Hepatocyte (in vitro differentiated cells): Measurements from ENCODE around the gene SBF2. TPM values are rescaled to one million over a fixed set of nuclear protein-coding genes. Genes with fewer than 3 reads are reported as not detected.

Experiments used
- DNase-seq: peaks from one replicate; pipeline ENCODE4 v3.0.0-alpha.2; 2016; ENCODE audit warnings: low spot score
- H2AFZ ChIP-seq: fragments of 200-600 bp; sonication (generic); 2 replicates; pipeline ENCODE4 v1.6.0; 2016; ENCODE audit warnings: antibody characterized with exemption, mild to moderate bottlenecking
- H3K27ac ChIP-seq: fragments of 200-600 bp; sonication (generic); 2 replicates; pipeline ENCODE4 v1.5.1; 2016; ENCODE audit warnings: mild to moderate bottlenecking
- H3K27me3 ChIP-seq: fragments of 200-600 bp; sonication (generic); 2 replicates; pipeline ENCODE4 v1.6.1; 2016
- H3K36me3 ChIP-seq: fragments of 200-600 bp; sonication (generic); replicated peaks from 2 replicates; pipeline ENCODE4 v1.5.1; 2016; ENCODE audit warnings: low read depth; ENCODE audit not compliant: insufficient read depth
- H3K4me1 ChIP-seq: fragments of 200-600 bp; sonication (generic); 2 replicates; pipeline ENCODE4 v1.5.1; 2016; ENCODE audit warnings: mild to moderate bottlenecking, moderate library complexity; ENCODE audit not compliant: insufficient read depth
- H3K4me2 ChIP-seq: fragments of 200-600 bp; sonication (generic); 2 replicates; pipeline ENCODE4 v1.6.0; 2016
- H3K4me3 ChIP-seq: fragments of 200-600 bp; sonication (generic); 2 replicates; pipeline ENCODE4 v1.5.1; 2016; ENCODE audit warnings: mild to moderate bottlenecking
- H3K79me2 ChIP-seq: fragments of 200-600 bp; sonication (generic); 2 replicates; pipeline ENCODE4 v1.6.0; 2017; ENCODE audit warnings: mild to moderate bottlenecking
- H3K9me2 ChIP-seq: fragments of 200-600 bp; sonication (generic); replicated peaks from 2 replicates; pipeline ENCODE4 v1.6.0; 2017; ENCODE audit warnings: mild to moderate bottlenecking; ENCODE audit not compliant: insufficient read depth
- H3K9me3 ChIP-seq: fragments of 200-600 bp; sonication (generic); 2 replicates; pipeline ENCODE4 v1.5.1; 2016; ENCODE audit warnings: low read depth, mild to moderate bottlenecking
- H4K20me1 ChIP-seq: fragments of 200-600 bp; sonication (generic); 2 replicates; pipeline ENCODE4 v1.6.0; 2016; ENCODE audit warnings: mild to moderate bottlenecking; ENCODE audit not compliant: insufficient read depth, poor library complexity, severe bottlenecking
- CTCF ChIP-seq: fragments of 200-600 bp; sonication (generic); IDR thresholded peaks from 2 replicates; pipeline ENCODE4 v1.5.1; 2016; ENCODE audit warnings: antibody characterized with exemption, mild to moderate bottlenecking; ENCODE audit not compliant: poor library complexity
- EZH2 ChIP-seq: fragments of 200-600 bp; sonication (generic); IDR thresholded peaks from 2 replicates; pipeline ENCODE4 v1.6.1; 2016; ENCODE audit warnings: antibody characterized with exemption, mild to moderate bottlenecking, borderline replicate concordance
- EZH2phosphoT487 ChIP-seq: fragments of 200-600 bp; sonication (generic); IDR thresholded peaks from one replicate; pipeline ENCODE4 v1.6.1; 2018; ENCODE audit warnings: antibody characterized with exemption, mild to moderate bottlenecking, low read depth, moderate library complexity; ENCODE audit not compliant: unreplicated experiment, severe bottlenecking
- whole genome bisulfite sequencing: methylation state at CpG from one replicate; pipeline ENCODE4 v1.1.6; 2016; ENCODE audit warnings: low lambda C conversion rate; ENCODE audit errors: missing lambda C conversion rate; 5-methylcytosine and 5-hydroxymethylcytosine counted together
- polyA plus RNA-seq: library from polyadenylated mRNA; unstranded; fragments of >200 nt; fragmentation: Nextera tagmentation; extraction: Ambion mirVana; gene quantifications from 2 replicates; pipeline ENCODE4 v1.2.1, GENCODE V29; 2016
- total RNA-seq: library from RNA; depleted of rRNA; stranded (reverse); fragments of >200 nt; gene quantifications from 2 replicates; pipeline ENCODE4 v1.2.3, GENCODE V29; 2014

SBF2 gene
- total and polyA plus RNA-seq, 2 experiments from 2014 or later, result 25.7 to 83.2 TPM

- Histone ChIP-seq H3K9me2 (no peaks in the 10 kb centered on the region), H3K4me1 (no peaks in the 10 kb centered on the region), H3K79me2 (peaks cover 2% of the 10 kb centered on the region), H3K9me3 (no peaks in the 10 kb centered on the region), H3K27me3 (no peaks in the 10 kb centered on the region), H2AFZ (no peak overlapping the region), H3K4me2 (no peak overlapping the region), H3K4me3 (no peak overlapping the region), H3K27ac (no peak overlapping the region), H4K20me1 (no peaks in the 10 kb centered on the region), H3K36me3 (no peaks in the 10 kb centered on the region)
- no peak for DNase-seq
- WGBS, result 90% methylated on average over 3 of the region's 3 CpGs
- TF ChIP-seq EZH2, result no peak
These were observed 226.3 kb downstream of the SBF2 start for GRCh38 chr11:10067629-10068300.

- Histone ChIP-seq H4K20me1 (no peaks in the 10 kb centered on the region), H3K27me3 (no peaks in the 10 kb centered on the region), H3K36me3 (no peaks in the 10 kb centered on the region), H3K4me1 (no peaks in the 10 kb centered on the region), H3K9me2 (no peaks in the 10 kb centered on the region), H2AFZ (no peak overlapping the region), H3K4me3 (no peak overlapping the region), H3K4me2 (no peak overlapping the region), H3K79me2 (peaks cover 16% of the 10 kb centered on the region), H3K27ac (no peak overlapping the region), H3K9me3 (peaks cover 5% of the 10 kb centered on the region)
- DNase-seq, result no peak
- 60% methylated on average over 4 of the region's 4 CpGs for WGBS
- no peak for TF ChIP-seq EZH2phosphoT487
These were observed 227.6 kb downstream of the SBF2 start for GRCh38 chr11:10066441-10066840.

GRCh38 chr11:10064828-10065227, 229.2 kb downstream of the SBF2 start:
- H3K36me3 ChIP-seq, result no peaks in the 10 kb centered on the region
- no peaks in the 10 kb centered on the region for H3K9me2 ChIP-seq
- 95% methylated on average over 2 of the region's 2 CpGs for WGBS
- no peak overlapping the region for H3K4me2 ChIP-seq
- peaks cover 28% of the 10 kb centered on the region for H3K79me2 ChIP-seq
- H4K20me1 ChIP-seq, result no peaks in the 10 kb centered on the region
- H3K27ac ChIP-seq, result no peak overlapping the region
- no peak for TF ChIP-seq EZH2phosphoT487
- TF ChIP-seq EZH2, result no peak
- no peak for TF ChIP-seq CTCF
- H2AFZ ChIP-seq, result no peak overlapping the region
- no peaks in the 10 kb centered on the region for H3K27me3 ChIP-seq
- peaks cover 5% of the 10 kb centered on the region for H3K9me3 ChIP-seq
- H3K4me1 ChIP-seq, result no peaks in the 10 kb centered on the region
- H3K4me3 ChIP-seq, result no peak overlapping the region
- DNase-seq, result no peak

GRCh38 chr11:10058356-10058755, 235.7 kb downstream of the SBF2 start:
- 91% methylated on average over 1 of the region's 1 CpG for WGBS
- no peak for DNase-seq
- Histone ChIP-seq H4K20me1 (no peaks in the 10 kb centered on the region), H3K27me3 (no peaks in the 10 kb centered on the region), H3K79me2 (peaks cover 40% of the 10 kb centered on the region), H2AFZ (no peak overlapping the region), H3K4me1 (no peaks in the 10 kb centered on the region), H3K4me3 (no peak overlapping the region), H3K27ac (no peak overlapping the region), H3K9me2 (no peaks in the 10 kb centered on the region), H3K9me3 (peaks cover 5% of the 10 kb centered on the region), H3K4me2 (no peak overlapping the region), H3K36me3 (no peaks in the 10 kb centered on the region)
- no peak for TF ChIP-seq EZH2
- TF ChIP-seq EZH2phosphoT487, result no peak
- no peak for TF ChIP-seq CTCF
